ENCODE measurements around the gene PGAP2. TPM values are rescaled to one million over a fixed set of nuclear protein-coding genes. Genes with fewer than 3 reads are reported as not detected.

PGAP2 gene
- total and polyA plus RNA-seq, 2 of the 13 experiments (the other 11 are each of a cell fraction or from before 2014, with no cell fraction given), result 21.5 to 47.8 TPM

DNA sequence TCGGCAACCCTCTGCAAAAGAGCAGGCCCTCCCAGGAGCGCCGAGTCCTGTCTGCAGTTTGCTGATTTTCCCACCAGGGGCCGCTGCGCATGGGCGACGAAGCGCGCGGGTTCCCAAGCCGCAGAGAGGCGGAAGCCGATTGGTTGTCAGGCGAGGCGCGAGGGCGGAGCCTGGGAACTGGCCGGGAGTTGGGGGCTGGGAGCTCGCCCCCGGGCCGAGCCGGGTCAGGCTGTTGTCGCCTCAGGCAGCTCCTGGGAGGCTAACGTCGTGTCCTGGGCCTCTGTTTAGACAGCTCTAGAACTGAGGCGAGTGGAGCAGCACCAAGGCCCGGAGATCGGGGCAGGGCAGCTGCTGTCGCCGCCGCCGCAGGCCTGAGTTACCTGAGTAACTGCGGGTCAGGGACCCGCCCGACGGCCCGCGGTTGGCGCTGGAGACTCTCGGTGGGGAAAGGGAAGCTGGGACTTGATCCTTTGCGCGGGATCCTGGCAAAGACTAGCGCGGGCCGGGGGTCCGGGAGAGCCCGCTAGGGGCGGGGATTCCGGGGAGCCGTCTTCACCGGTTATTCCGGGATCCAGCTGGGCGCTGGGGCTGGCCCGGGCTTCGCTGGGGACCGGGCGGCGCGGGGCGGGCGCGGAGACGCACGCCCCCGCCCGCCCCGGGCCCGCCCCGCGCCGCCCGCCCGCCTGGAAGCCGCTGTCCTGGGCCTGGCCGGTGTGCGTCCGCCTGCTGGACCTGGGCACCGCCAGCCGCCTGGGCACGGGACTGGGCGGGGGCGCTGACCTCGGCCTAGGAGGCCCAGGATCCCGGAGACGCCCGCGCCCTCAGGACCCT, 46.8 kb downstream of the PGAP2 start, which contains the start of gene STIM1 (continued):
- TF ChIP-seq, protein P1, sequence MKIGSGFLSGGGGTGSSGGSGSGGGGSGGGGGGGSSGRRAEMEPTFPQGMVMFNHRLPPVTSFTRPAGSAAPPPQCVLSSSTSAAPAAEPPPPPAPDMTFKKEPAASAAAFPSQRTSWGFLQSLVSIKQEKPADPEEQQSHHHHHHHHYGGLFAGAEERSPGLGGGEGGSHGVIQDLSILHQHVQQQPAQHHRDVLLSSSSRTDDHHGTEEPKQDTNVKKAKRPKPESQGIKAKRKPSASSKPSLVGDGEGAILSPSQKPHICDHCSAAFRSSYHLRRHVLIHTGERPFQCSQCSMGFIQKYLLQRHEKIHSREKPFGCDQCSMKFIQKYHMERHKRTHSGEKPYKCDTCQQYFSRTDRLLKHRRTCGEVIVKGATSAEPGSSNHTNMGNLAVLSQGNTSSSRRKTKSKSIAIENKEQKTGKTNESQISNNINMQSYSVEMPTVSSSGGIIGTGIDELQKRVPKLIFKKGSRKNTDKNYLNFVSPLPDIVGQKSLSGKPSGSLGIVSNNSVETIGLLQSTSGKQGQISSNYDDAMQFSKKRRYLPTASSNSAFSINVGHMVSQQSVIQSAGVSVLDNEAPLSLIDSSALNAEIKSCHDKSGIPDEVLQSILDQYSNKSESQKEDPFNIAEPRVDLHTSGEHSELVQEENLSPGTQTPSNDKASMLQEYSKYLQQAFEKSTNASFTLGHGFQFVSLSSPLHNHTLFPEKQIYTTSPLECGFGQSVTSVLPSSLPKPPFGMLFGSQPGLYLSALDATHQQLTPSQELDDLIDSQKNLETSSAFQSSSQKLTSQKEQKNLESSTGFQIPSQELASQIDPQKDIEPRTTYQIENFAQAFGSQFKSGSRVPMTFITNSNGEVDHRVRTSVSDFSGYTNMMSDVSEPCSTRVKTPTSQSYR (CRISPR knock-in tag; IDR thresholded peaks at IDR 0.05; ENCODE audit: borderline replicate concordance), result peak; percentile 70; the same call in 1 of the 2 replicates
- peak; percentile 62; the same call in 1 of the 2 replicates for TF ChIP-seq ZNF160 (CRISPR knock-in tag; IDR thresholded peaks at IDR 0.05)
- TF ChIP-seq ELF3 (CRISPR knock-in tag; IDR thresholded peaks at IDR 0.05), result 0 out of 2 replicates have a peak, but pooled peaks have one; percentile 43
- TF ChIP-seq ZNF10 (CRISPR knock-in tag; IDR thresholded peaks at IDR 0.05; ENCODE audit: borderline replicate concordance, low read depth), result no peak
- peak; percentile 43; the same call in 1 of the 2 replicates for TF ChIP-seq BCL6 (CRISPR knock-in tag; IDR thresholded peaks at IDR 0.05)
- peak; percentile 80 for TF ChIP-seq NFYB (CRISPR knock-in tag; IDR thresholded peaks at IDR 0.05)
- no peak for TF ChIP-seq LRRFIP1 (CRISPR knock-in tag; conservative IDR thresholded peaks at IDR 0.05)
- TF ChIP-seq ZNF773 (CRISPR knock-in tag; IDR thresholded peaks at IDR 0.05; ENCODE audit: borderline replicate concordance), result peak; percentile 90; the same call in 1 of the 2 replicates
- TF ChIP-seq, protein P2, sequence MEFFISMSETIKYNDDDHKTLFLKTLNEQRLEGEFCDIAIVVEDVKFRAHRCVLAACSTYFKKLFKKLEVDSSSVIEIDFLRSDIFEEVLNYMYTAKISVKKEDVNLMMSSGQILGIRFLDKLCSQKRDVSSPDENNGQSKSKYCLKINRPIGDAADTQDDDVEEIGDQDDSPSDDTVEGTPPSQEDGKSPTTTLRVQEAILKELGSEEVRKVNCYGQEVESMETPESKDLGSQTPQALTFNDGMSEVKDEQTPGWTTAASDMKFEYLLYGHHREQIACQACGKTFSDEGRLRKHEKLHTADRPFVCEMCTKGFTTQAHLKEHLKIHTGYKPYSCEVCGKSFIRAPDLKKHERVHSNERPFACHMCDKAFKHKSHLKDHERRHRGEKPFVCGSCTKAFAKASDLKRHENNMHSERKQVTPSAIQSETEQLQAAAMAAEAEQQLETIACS (CRISPR knock-in tag; IDR thresholded peaks at IDR 0.05), result peak; percentile 59
- TF ChIP-seq MLLT10 (CRISPR knock-in tag; IDR thresholded peaks at IDR 0.05), result no peak
- no peak for TF ChIP-seq FOXO4 (CRISPR knock-in tag; conservative IDR thresholded peaks at IDR 0.05)
- TF ChIP-seq CHCHD3 (CRISPR knock-in tag; IDR thresholded peaks at IDR 0.05), result no peak
- peak; percentile 79; the same call in 1 of the 2 replicates for TF ChIP-seq SNAI1 (CRISPR knock-in tag; IDR thresholded peaks at IDR 0.05; ENCODE audit: borderline replicate concordance)
- TF ChIP-seq ZFX (CRISPR knock-in tag; IDR thresholded peaks at IDR 0.05; ENCODE audit: low read depth), result peak; percentile 74
- no peak for TF ChIP-seq PAX8 (CRISPR knock-in tag; IDR thresholded peaks at IDR 0.05; ENCODE audit: borderline replicate concordance)
- no peak; the same call in 1 of the 2 replicates for TF ChIP-seq DZIP1 (CRISPR knock-in tag; IDR thresholded peaks at IDR 0.05)

All from HepG2 (cell line).